Measurements from ENCODE around the gene MACROD2.

GRCh38 chr20:14830466-14830865 lies 835.1 kb downstream of the MACROD2 start:
- no peak for TF ChIP-seq YY1 (IDR thresholded peaks at IDR 0.05; ENCODE audit: insufficient read depth, insufficient read length)
- TF ChIP-seq ZNF274 (IDR thresholded peaks at IDR 0.05; ENCODE audit: low read depth, low read length): no peak
